MCF 10A (cell line): ENCODE results near the gene RPUSD3. TPM values are rescaled to one million over a fixed set of nuclear protein-coding genes. Genes with fewer than 3 reads are reported as not detected.

Experiments
- BruUV-seq: library from RNA; stranded (reverse); fragments of 400-500 nt; replicated peaks from 2 replicates; lab custom pipeline; 2021; lab: Mats Ljungman, UMichigan
- CTCF ChIA-PET: fragments of 300-600 bp; sonication (Branson Sonifier 250); formaldehyde crosslinking; extraction: SDS; loops from one replicate; lab custom pipeline; 2021; ENCODE audit warnings: antibody characterized with exemption, inconsistent platforms; lab: Yijun Ruan, JAX
- POLR2A ChIA-PET: fragments of 300-600, 350-650 bp; sonication (Branson Sonifier 250); formaldehyde crosslinking; extraction: SDS; loops from one replicate; lab custom pipeline; 2020; ENCODE audit warnings: antibody characterized with exemption, inconsistent platforms; lab: Yijun Ruan, JAX
- DNase-seq: peaks from one replicate; pipeline ENCODE4 v3.0.0-alpha.2; 2018; ENCODE audit not compliant: unreplicated experiment
- H3K27ac Mint-ChIP-seq: one replicate; pipeline ENCODE4 v1.8.0; 2022; ENCODE audit warnings: mild to moderate bottlenecking, low read depth, mixed read lengths; ENCODE audit not compliant: unreplicated experiment
- H3K27me3 Mint-ChIP-seq: one replicate; pipeline ENCODE4 v1.8.0; 2022; ENCODE audit warnings: mixed read lengths; ENCODE audit not compliant: insufficient read depth, unreplicated experiment
- H3K36me3 Mint-ChIP-seq: one replicate; pipeline ENCODE4 v1.8.0; 2022; ENCODE audit warnings: mild to moderate bottlenecking, moderate library complexity, mixed read lengths; ENCODE audit not compliant: insufficient read depth, unreplicated experiment
- H3K4me1 Mint-ChIP-seq: one replicate; pipeline ENCODE4 v1.8.0; 2022; ENCODE audit warnings: mixed read lengths; ENCODE audit not compliant: insufficient read depth, unreplicated experiment
- H3K4me3 Mint-ChIP-seq: one replicate; pipeline ENCODE4 v1.8.0; 2022; ENCODE audit warnings: mild to moderate bottlenecking, moderate library complexity, mixed read lengths; ENCODE audit not compliant: unreplicated experiment
- H3K9me3 Mint-ChIP-seq: one replicate; pipeline ENCODE4 v1.8.0; 2022; ENCODE audit warnings: mixed read lengths; ENCODE audit not compliant: unreplicated experiment
- CTCF ChIP-seq: fragments of 200-600 bp; IDR thresholded peaks from one replicate; pipeline ENCODE4 v1.8.0; 2022; ENCODE audit warnings: antibody characterized with exemption, mild to moderate bottlenecking; ENCODE audit not compliant: unreplicated experiment
- intact Hi-C: fragments of 100-400 bp; cut with micrococcal nuclease; formaldehyde crosslinking; loops from 2 replicates; pipeline ENCODE4 v1.14.1; 2022
- total RNA-seq: library from RNA; stranded (reverse); gene quantifications from 2 replicates; pipeline ENCODE4 v1.2.3, GENCODE V29; 2022

RPUSD3 gene
- total RNA-seq, 1 experiment from 2014 or later = 40.7 TPM

- no TSS peak for BruUV-seq
- H3K36me3 Mint-ChIP-seq = peaks cover 47% of the 10 kb centered on the region
- POLR2A ChIA-PET = interaction anchor here (0.9 to 3.2 kb wide), 9 partner anchors 8 to 57 kb away, joined by 3 to 47 read pairs (median 7); partner anchors contain the start of gene IL17RE
- no peak overlapping the region for H3K4me3 Mint-ChIP-seq
- no peak for DNase-seq
- CTCF ChIA-PET = interaction anchor here (0.6 to 0.7 kb wide), 2 partner anchors 24 to 25 kb away, joined by 3 read pairs; no protein-coding TSS in a partner anchor
- intact Hi-C loops = no loop called here
- TF ChIP-seq CTCF = no peak
- peaks cover 43% of the 10 kb centered on the region for H3K4me1 Mint-ChIP-seq
- no peaks in the 10 kb centered on the region for H3K27me3 Mint-ChIP-seq
- no peaks in the 10 kb centered on the region for H3K9me3 Mint-ChIP-seq
- H3K27ac Mint-ChIP-seq = peak overlapping the region; percentile 98
Measured at GRCh38 chr3:9889405-9889804, 45.6 kb upstream of the RPUSD3 start.

DNA sequence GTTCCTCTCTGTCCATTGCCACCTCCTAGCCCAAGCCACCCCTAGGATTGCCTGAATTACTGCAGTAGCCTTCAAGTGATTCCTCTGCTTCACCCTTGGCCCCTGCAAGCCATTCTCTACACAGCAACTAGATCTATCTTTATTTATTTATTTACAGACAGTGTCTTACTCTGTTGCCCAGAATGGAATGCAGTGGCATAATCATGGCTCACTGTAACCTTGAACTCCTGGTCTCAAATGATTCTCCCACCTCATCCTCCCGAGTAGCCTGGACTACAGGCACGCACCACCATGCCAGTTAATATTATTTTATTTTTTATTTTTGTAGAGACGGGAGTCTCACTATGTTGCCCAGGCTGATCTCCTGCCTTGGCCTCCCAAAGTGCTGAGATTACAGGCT, 44.7 kb upstream of the RPUSD3 start:
- BruUV-seq = no TSS peak
- Mint-ChIP-seq H3K36me3 (peaks cover 38% of the 10 kb centered on the region), H3K27me3 (no peaks in the 10 kb centered on the region), H3K4me3 (no peak overlapping the region), H3K27ac (no peak overlapping the region), H3K4me1 (peaks cover 43% of the 10 kb centered on the region), H3K9me3 (no peaks in the 10 kb centered on the region)
- intact Hi-C loops = no loop called here
- ChIA-PET POLR2A (interaction anchor here (1.0 to 2.9 kb wide), 4 partner anchors 9 to 38 kb away, joined by 3 to 11 read pairs (median 4); partner anchors contain the start of gene IL17RE), CTCF (interaction anchor here (0.7 to 1.1 kb wide), 2 partner anchors 24 to 58 kb away, joined by 3 to 4 read pairs; no protein-coding TSS in a partner anchor)
- no peak for TF ChIP-seq CTCF
- no peak for DNase-seq

- ChIA-PET POLR2A (interaction anchor here (1.5 kb wide), 1 partner anchor 25 kb away, joined by 6 read pairs; no protein-coding TSS in a partner anchor), CTCF (interaction anchor here (0.7 to 1.1 kb wide), 2 partner anchors 10 to 59 kb away, joined by 3 to 4 read pairs; no protein-coding TSS in a partner anchor)
- H3K4me3 Mint-ChIP-seq = no peak overlapping the region
- no peak for DNase-seq
- TF ChIP-seq CTCF = no peak
- intact Hi-C loops = no loop called here
- peaks cover 36% of the 10 kb centered on the region for H3K4me1 Mint-ChIP-seq
- no TSS peak for BruUV-seq
- no peak overlapping the region for H3K27ac Mint-ChIP-seq
- H3K27me3 Mint-ChIP-seq = no peaks in the 10 kb centered on the region
- H3K9me3 Mint-ChIP-seq = no peaks in the 10 kb centered on the region
- H3K36me3 Mint-ChIP-seq = peaks cover 27% of the 10 kb centered on the region
Measured at GRCh38 chr3:9887480-9887879, 43.7 kb upstream of the RPUSD3 start.

DNA sequence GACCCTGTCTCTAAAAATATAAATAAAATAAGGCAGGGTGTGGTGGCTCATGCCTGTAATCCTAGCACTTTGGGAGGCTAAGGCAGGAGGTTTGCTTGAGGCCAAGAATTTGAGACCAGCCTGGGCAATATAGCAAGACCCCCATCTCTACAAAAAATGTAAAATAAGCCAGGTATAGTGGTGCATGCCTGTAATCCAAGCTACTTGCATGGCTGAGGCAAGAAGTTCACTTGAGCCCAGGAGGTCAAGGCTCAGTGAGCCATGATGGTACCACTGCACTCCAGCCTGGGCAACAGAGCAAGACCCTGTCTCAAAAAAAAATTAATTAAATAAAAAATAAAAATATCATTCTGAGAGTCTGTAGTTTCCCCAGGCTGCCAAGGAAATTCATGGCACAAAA, 42.5 kb upstream of the RPUSD3 start:
- no peaks in the 10 kb centered on the region for H3K9me3 Mint-ChIP-seq
- no peak for TF ChIP-seq CTCF
- intact Hi-C loops = no loop called here
- ChIA-PET POLR2A (interaction anchor here (0.6 to 4.9 kb wide), 6 partner anchors 9 to 43 kb away, joined by 3 to 70 read pairs (median 4); no protein-coding TSS in a partner anchor), CTCF (interaction anchor here (1.1 to 1.7 kb wide), 2 partner anchors 12 to 60 kb away, joined by 4 to 7 read pairs; no protein-coding TSS in a partner anchor)
- DNase-seq = no peak
- no peak overlapping the region for H3K27ac Mint-ChIP-seq
- no TSS peak for BruUV-seq
- peaks cover 27% of the 10 kb centered on the region for H3K4me1 Mint-ChIP-seq
- peaks cover 16% of the 10 kb centered on the region for H3K36me3 Mint-ChIP-seq
- H3K27me3 Mint-ChIP-seq = no peaks in the 10 kb centered on the region
- no peak overlapping the region for H3K4me3 Mint-ChIP-seq
